ENCODE results near the gene MMP2. TPM values are rescaled to one million over a fixed set of nuclear protein-coding genes. Genes with fewer than 3 reads are reported as not detected.

Gene MMP2
- total and polyA plus RNA-seq, 2 of the 8 experiments (the other 6 are each of a cell fraction or from before 2014, with no cell fraction given): 33.6 to 58.2 TPM

GRCh38 chr16:55482056-55482455 is 3.1 kb downstream of the MMP2 start:
- peaks cover 3 to 16% (median 7%) of the 10 kb centered on the region in 4 experiments for H3K4me1 ChIP-seq (replicated peaks in 1 of 4; ENCODE audit: control insufficient read depth in 3 of 4, insufficient read depth in 4 of 4, low read length in 3 of 4)
- no peak overlapping the region for H3K14ac ChIP-seq (ENCODE audit: insufficient read length)
- H3K27ac ChIP-seq (ENCODE audit: low read depth, low read length): no peak overlapping the region
- no peak overlapping the region for H2BK5ac ChIP-seq (ENCODE audit: low read depth, low read length)
- H3K79me1 ChIP-seq (ENCODE audit: low read depth, low read length): no peaks in the 10 kb centered on the region; the same call in 1 of the 2 replicates
- H2AK5ac ChIP-seq (ENCODE audit: low read depth, low read length): no peak overlapping the region
- H2BK15ac ChIP-seq (ENCODE audit: low read length): no peak overlapping the region
- WGBS, 2 experiments (ENCODE audit: extremely low coverage in 1 of 2, insufficient coverage in 1 of 2, insufficient read length in 1 of 2, insufficient replicate concordance in 2 of 2, low coverage in 1 of 2, low lambda C conversion rate in 2 of 2, missing lambda C conversion rate in 1 of 2): 93% methylated on average over 2 of the region's 2 CpGs; no CpG with 5 or more reads in 1 of the 2 experiments
- H3K36me3 ChIP-seq (ENCODE audit: control insufficient read depth in 2 of 4, insufficient read depth in 4 of 4, low read length in 3 of 4): no peaks in the 10 kb centered on the region; a peak in 2 of 8 replicates
- no peak overlapping the region for H3K23ac ChIP-seq (ENCODE audit: insufficient read length)
- no peak for TF ChIP-seq JUN (IDR thresholded peaks at IDR 0.05; ENCODE audit: low read depth, low read length)
- TF ChIP-seq PHF8 (conservative IDR thresholded peaks at IDR 0.05; ENCODE audit: low read depth, low read length): no peak
- TF ChIP-seq CTBP2 (IDR thresholded peaks at IDR 0.05; ENCODE audit: borderline replicate concordance, insufficient read depth, insufficient read length, low read length): no peak
- TF ChIP-seq GTF2F1 (IDR thresholded peaks at IDR 0.05; ENCODE audit: borderline replicate concordance, low read depth, low read length): no peak
- no peak for TF ChIP-seq TEAD4 (IDR thresholded peaks at IDR 0.05; ENCODE audit: low read depth, low read length)
- TF ChIP-seq MAX (IDR thresholded peaks at IDR 0.05): no peak
- peaks cover 7 to 38% (median 29%) of the 10 kb centered on the region in 4 experiments for H3K27me3 ChIP-seq (replicated peaks in 1 of 4; ENCODE audit: control insufficient read depth in 3 of 4, extremely low read depth in 1 of 4, insufficient read depth in 3 of 4, low read length in 3 of 4)
- no peak overlapping the region for H4K91ac ChIP-seq (replicated peaks; ENCODE audit: insufficient read length, low read length)
- H4K20me1 ChIP-seq (replicated peaks in 1 of 2; ENCODE audit: control insufficient read depth in 1 of 2, insufficient read depth in 2 of 2, low read length in 2 of 2): peaks cover 0 to 6% of the 10 kb centered on the region in 2 experiments
- H3K56ac ChIP-seq (replicated peaks; ENCODE audit: insufficient read length, low read depth, low read length): no peak overlapping the region
- H2AFZ ChIP-seq (ENCODE audit: low read length): no peak overlapping the region
- H2BK120ac ChIP-seq (replicated peaks; ENCODE audit: low read depth, low read length): no peak overlapping the region
- ChIA-PET CTCF (ENCODE audit: partially characterized antibody) (no interaction called here), POLR2A (ENCODE audit: partially characterized antibody) (no interaction called here)
- no peak overlapping the region for H3K4me3 ChIP-seq (ENCODE audit: extremely low read depth in 1 of 4, insufficient read depth in 2 of 4, low read depth in 3 of 4, low read length in 4 of 4)
- no peak for FAIRE-seq
- no peak overlapping the region for H4K5ac ChIP-seq (ENCODE audit: insufficient read length, low read depth, low read length)
- no peak overlapping the region for H3K18ac ChIP-seq (ENCODE audit: extremely low read depth, low read length)
- no peak overlapping the region for H3K9ac ChIP-seq (replicated peaks in 1 of 4; ENCODE audit: extremely low read depth in 1 of 4, low read depth in 3 of 4, low read length in 3 of 4)
- DNase-seq (ENCODE audit: low read depth in 1 of 2, low spot score in 2 of 2): no peak
- no peaks in the 10 kb centered on the region for H3K9me3 ChIP-seq (ENCODE audit: insufficient read depth in 2 of 2, low read depth in 1 of 2, low read length in 1 of 2)
- H3K4me2 ChIP-seq (ENCODE audit: insufficient read depth in 1 of 2, low read depth in 2 of 2, low read length in 2 of 2): no peak overlapping the region
- H2BK20ac ChIP-seq (ENCODE audit: low read length): no peak overlapping the region
- peaks cover 15% of the 10 kb centered on the region for H3K23me2 ChIP-seq (ENCODE audit: low read depth, low read length)
- H2BK12ac ChIP-seq (ENCODE audit: low read depth, low read length): no peak overlapping the region
- H4K8ac ChIP-seq (ENCODE audit: extremely low read depth, insufficient read depth, low read length): no peak overlapping the region
- H3K79me2 ChIP-seq (ENCODE audit: control insufficient read depth in 1 of 2, insufficient read depth in 2 of 2, low read length in 2 of 2): no peaks in the 10 kb centered on the region
- no peak overlapping the region for H3K4ac ChIP-seq (replicated peaks; ENCODE audit: insufficient read length, low read depth, low read length)
